Vagina (tissue), 2 donors: ENCODE results near the gene WRAP53.

Experiments used
- CTCF ChIP-seq, 3 experiments: fragments of 450-650 bp in 2 of 3; fragments of 200-600 bp in 1 of 3; sonication (generic) in 1 of 3; IDR thresholded peaks; one replicate each; pipeline ENCODE4 v1.5.1; 2017 to 2019; ENCODE audit warnings: antibody characterized with exemption in 3 of 3, mild to moderate bottlenecking in 2 of 3, moderate library complexity in 2 of 3
- POLR2A ChIP-seq, 2 donors: fragments of 450-650 bp; IDR thresholded peaks; one replicate each; pipeline ENCODE4 v1.6.1; 2017; ENCODE audit warnings: antibody characterized with exemption in 2 of 2, mild to moderate bottlenecking in 2 of 2, moderate library complexity in 2 of 2

GRCh38 chr17:7640783-7641182, 47.5 kb upstream of the WRAP53 start:
- no peak for TF ChIP-seq CTCF (IDR thresholded peaks at IDR 0.05)
- TF ChIP-seq POLR2A (IDR thresholded peaks at IDR 0.05): no peak
